ENCODE measurements around the gene GRIN3B. TPM values are rescaled to one million over a fixed set of nuclear protein-coding genes. Genes with fewer than 3 reads are reported as not detected.

GRIN3B gene
- total and polyA plus RNA-seq, 9 of the 15 experiments (the other 6 are each of a cell fraction or from before 2014, with no cell fraction given): 0.06 to 0.95 (median 0.19) TPM; not detected in 6

- no peak for TF ChIP-seq TSHZ1 (CRISPR knock-in tag; IDR thresholded peaks at IDR 0.05)
- TF ChIP-seq CCAR2 (IDR thresholded peaks at IDR 0.05; ENCODE audit: low read depth, low read length): no peak
- TF ChIP-seq ZBED1 (IDR thresholded peaks at IDR 0.05): no peak
- TF ChIP-seq SRSF3 (IDR thresholded peaks at IDR 0.05; ENCODE audit: insufficient read depth, low read length): no peak
- TF ChIP-seq ZBTB1 (CRISPR knock-in tag; IDR thresholded peaks at IDR 0.05; ENCODE audit: borderline replicate concordance, low read depth): 0 out of 2 replicates have a peak, but pooled peaks have one; percentile 63
- TF ChIP-seq ELK3 (CRISPR knock-in tag; IDR thresholded peaks at IDR 0.05): no peak
- TF ChIP-seq HNRNPL (IDR thresholded peaks at IDR 0.05; ENCODE audit: low read depth, low read length): peak; percentile 49; the same call in 1 of the 2 replicates
- TF ChIP-seq SRF (CRISPR knock-in tag; IDR thresholded peaks at IDR 0.05): no peak
- TF ChIP-seq BRF1 (IDR thresholded peaks at IDR 0.05; ENCODE audit: borderline replicate concordance, extremely low read depth, insufficient read length): no peak
- no peak for TF ChIP-seq FOS (IDR thresholded peaks at IDR 0.05; ENCODE audit: extremely low read depth, insufficient read length)
- peak; percentile 92 for TF ChIP-seq ZBTB40 (IDR thresholded peaks at IDR 0.05)
- TF ChIP-seq ZBTB40 (CRISPR knock-in tag; IDR thresholded peaks at IDR 0.05): no peak
- TF ChIP-seq ZNF561 (CRISPR knock-in tag; conservative IDR thresholded peaks at IDR 0.05): no peak
- no peak for TF ChIP-seq ZNF77 (CRISPR knock-in tag; IDR thresholded peaks at IDR 0.05)
These were observed 15.9 kb upstream of the GRIN3B start, which contains the start of gene WDR18 (continued) for GRCh38 chr19:984165-984967.

Measured in K562 (cell line).